NOMO-1 treated with DMSO at 0.1 percent for 48 hours (cell line): Measurements from ENCODE around the gene SLC1A5.
"Not testable (repeated sequence)": the region's sequence is repeated elsewhere in the genome, so short reads cannot be mapped to it uniquely, and the experiment has no call there.

Experiments
- DNase-seq: peaks from one replicate; lab custom pipeline; 2025; ENCODE audit not compliant: unreplicated experiment; lab: John Stamatoyannopoulos, UW

SLC1A5 gene

DNA sequence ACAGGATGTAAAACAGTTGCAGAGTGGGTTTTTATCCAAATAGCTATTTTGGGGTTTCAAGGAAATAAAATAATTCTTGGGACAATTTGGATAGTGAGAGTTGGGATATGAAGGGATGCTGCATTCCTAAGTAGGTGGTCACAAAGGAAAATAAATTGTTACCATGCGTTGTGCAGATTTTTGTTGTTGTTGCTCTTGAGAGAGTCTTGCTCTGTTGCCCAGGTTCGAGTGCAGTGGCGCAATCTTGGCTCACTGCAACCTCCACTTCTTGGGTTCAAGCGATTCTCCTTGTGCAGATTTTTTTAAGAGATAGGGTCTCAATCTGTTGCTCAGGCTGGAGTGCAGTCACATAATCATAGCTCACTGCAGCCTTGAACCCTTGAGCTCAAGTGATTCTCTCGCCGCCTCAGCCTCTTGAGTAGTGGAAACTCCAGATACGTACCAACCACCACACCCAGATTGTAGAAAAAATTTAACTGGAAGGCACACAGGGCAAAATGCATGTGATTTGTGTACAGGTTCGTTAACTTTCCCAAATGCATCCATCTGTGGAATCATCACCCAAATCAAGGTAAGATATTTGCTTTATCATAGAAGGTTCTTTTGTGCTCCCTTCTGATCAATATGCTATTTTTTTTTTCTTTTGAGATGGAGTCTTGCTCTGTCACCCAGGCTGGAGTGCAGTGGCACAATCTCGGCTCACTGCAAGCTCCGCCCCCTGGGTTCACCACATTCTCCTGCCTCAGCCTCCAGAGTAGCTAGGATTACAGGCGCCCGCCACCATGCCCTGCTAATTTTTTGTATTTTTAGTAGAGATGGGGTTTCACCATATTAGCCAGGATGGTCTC is 16.0 kb downstream of the SLC1A5 start:
- no peak for DNase-seq

DNA sequence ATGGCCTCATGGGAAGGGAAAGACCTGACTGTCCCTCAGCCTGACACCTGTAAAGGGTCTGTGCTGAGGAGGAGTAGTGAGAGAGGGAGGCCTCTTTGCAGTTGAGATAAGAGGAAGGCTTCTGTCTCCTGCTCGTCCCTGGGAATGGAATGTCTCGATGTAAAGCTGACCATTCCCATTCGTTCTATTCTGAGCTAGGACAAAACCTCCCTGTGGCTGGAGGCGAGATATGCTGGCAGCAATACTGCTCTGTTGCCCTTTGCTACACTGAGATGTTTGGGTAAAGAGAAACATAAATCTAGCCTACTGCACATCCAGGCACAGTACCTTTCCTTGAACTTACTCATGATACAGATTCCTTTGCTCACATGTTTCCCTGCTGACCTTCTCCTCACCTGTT is 19.6 kb downstream of the SLC1A5 start:
- DNase-seq, result not testable (repeated sequence)

GRCh38 chr19:46766569-46767317 is 21.7 kb downstream of the SLC1A5 start:
- DNase-seq, result peak; percentile 30

GRCh38 chr19:46764817-46765291 is 23.5 kb downstream of the SLC1A5 start:
- no peak for DNase-seq

GRCh38 chr19:46762245-46762890 is 26.0 kb downstream of the SLC1A5 start:
- no peak for DNase-seq

- no peak for DNase-seq
These were observed 27.0 kb downstream of the SLC1A5 start for GRCh38 chr19:46761418-46761831.

DNA sequence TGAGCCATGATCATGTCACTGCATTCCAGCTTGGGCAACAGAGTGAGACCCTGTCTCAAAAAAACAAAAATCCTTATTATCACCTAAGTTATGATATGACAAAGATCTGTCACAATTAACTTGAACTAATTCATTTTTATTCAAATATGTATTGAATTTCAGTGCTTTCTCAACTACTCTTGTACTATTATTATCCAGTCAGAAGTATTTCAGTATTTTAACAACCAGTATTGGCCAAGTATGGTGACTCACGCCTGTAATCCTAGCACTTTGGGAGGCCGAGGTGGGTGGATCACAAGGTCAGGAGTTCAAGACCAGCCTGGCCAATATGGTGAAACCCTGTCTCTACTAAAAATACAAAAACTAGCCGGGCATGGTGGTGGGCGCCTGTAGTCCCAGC is 27.5 kb downstream of the SLC1A5 start:
- DNase-seq, result not testable (repeated sequence)

DNA sequence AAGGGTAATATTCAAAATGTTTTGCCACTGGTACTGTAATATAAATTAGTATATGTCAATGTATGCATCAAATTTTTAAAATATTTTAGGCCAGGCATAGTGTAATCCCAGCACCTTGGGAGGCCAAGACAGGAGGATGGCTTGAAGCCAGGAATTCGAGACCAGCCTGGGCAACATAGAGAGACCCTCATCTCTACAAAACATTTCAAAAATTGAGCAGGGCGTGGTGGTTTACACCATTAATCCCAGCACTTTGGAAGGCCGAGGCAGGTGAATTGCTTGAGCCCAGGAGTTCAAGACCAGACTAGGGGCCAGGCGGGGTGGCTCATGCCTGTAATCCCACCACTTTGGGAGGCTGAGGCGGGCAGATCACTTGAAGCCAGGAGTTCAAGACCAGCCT is 28.0 kb downstream of the SLC1A5 start:
- no peak for DNase-seq

- DNase-seq, result no peak
These were observed 28.5 kb downstream of the SLC1A5 start for GRCh38 chr19:46759817-46760333.

DNA sequence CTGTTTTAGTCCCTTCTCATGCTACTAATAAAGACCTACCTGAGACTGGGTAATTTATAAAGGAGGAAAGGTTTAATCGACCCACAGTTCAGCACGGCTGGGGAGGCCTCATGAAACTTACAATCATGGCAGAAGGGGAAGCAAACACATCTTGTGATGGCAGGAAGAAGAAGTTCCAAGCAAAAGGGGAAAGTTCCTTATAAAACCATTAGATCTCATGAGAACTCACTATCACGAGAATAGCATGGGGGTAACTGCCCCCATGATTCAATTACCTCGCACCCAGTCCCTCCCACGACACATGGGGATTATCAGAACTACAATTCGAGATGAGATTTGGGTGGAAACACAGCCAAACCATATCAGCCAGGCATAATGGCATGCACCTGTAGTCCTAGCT is 29.2 kb downstream of the SLC1A5 start:
- no peak for DNase-seq

DNA sequence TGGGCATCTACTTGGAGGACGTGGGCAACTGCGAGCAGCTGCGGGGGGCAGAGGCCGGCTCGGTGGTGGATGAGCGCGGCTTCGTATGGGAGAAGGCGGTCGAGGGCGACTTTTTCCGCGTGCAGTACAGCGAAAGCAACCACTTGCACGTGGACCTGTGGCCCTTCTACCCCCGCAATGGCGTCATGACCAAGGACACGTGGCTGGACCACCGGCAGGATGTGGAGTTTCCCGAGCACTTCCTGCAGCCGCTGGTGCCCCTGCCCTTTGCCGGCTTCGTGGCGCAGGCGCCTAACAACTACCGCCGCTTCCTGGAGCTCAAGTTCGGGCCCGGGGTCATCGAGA is 31.9 kb downstream of the SLC1A5 start:
- DNase-seq, result no peak

- DNase-seq, result no peak
These were observed 32.4 kb downstream of the SLC1A5 start for GRCh38 chr19:46755853-46756543.

DNA sequence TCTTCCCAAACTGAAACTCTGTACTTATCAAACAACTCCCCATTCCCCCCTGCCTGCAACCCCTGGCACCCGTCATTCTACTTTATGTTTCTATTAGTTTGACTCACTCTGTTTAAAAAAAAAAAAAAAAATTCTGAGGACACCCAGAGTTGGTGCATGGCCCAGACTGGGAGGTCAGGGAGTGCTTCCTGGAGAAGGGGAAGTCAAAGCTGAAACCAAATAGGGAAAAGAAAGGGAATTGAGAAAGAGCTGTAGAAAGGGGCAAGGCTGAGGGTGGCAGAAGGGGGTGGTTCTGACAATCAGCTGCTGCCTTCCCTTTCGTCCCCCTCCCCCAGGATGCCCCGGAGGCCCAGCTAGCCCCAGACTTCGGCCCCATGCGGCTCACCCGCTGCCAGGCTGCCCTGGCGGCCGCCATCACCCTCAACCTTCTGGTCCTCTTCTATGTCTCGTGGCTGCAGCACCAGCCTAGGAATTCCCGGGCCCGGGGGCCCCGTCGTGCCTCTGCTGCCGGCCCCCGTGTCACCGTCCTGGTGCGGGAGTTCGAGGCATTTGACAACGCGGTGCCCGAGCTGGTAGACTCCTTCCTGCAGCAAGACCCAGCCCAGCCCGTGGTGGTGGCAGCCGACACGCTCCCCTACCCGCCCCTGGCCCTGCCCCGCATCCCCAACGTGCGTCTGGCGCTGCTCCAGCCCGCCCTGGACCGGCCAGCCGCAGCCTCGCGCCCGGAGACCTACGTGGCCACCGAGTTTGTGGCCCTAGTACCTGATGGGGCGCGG is 33.1 kb downstream of the SLC1A5 start:
- DNase-seq, result no peak

DNA sequence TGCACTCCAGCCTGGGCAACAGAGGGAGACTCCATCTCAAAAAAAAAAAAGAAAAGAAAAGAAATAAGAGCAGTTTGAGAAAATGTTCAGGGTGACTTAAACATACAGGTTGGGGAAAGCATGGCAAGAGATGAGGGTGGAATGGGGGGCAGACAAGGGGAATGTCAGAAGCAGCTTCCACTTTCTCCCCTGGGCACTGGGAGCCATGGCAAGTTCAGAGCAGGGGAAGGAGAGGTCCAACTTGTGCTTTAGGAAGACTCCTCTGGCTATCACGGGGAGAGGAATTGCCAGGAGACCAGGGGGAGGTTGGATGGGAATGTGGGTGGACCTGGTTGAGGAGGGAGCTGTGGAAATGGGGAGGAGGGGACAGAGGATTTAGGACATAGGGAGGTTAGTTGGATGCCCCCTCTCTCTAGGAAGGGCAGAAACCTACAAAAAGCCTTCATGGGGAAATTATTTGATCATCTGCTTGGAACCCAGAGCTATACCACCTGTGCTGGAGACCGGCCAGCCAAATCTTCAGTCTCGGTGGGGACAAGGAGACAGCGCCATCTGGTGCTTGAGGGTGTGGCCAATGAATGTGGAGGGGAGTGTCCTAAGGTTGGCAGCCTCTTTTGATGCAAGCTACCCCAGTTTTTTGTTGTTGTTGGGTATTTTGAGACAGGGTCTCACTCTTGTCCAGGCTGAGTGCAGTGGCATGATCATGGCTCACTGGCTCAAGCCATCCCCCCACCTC is 34.8 kb downstream of the SLC1A5 start:
- peak; percentile 54 for DNase-seq

DNA sequence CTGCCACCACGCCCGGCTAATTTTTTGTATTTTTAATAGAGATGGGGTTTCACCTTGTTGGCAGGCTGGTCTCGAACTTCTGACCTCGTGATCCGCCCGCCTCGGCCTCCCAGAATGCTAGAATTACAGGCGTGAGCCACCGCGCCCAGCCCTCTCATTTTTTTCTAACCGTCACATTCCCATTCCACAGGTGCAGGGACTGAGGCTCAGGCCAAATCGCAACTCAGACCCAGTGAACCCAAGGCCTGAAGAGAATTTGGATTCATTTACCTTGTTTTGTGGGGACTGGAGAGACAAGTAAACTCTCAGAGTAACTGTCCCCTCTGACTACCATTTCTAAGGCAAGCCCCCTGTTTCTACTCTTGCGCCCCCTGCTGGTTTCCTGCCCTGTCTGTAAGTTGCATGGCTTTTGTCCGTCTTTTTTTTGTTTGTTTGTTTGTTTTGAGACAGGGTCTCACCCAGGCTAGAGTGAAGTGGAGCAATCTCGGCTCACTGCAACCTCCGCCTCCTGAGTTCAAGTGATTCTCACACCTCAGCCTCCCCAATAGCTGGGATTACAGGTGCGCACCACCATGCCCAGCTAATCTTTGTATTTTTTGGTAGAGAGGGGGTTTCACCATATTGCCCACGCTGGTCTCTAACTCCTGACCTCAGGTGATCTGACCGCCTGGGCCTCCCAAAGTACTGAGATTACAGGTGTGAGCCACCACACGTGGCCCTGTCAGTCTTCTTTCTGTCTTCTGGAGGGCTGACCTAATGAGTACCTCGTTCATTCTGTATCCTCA is 39.9 kb downstream of the SLC1A5 start:
- DNase-seq, result peak; percentile 53

DNA sequence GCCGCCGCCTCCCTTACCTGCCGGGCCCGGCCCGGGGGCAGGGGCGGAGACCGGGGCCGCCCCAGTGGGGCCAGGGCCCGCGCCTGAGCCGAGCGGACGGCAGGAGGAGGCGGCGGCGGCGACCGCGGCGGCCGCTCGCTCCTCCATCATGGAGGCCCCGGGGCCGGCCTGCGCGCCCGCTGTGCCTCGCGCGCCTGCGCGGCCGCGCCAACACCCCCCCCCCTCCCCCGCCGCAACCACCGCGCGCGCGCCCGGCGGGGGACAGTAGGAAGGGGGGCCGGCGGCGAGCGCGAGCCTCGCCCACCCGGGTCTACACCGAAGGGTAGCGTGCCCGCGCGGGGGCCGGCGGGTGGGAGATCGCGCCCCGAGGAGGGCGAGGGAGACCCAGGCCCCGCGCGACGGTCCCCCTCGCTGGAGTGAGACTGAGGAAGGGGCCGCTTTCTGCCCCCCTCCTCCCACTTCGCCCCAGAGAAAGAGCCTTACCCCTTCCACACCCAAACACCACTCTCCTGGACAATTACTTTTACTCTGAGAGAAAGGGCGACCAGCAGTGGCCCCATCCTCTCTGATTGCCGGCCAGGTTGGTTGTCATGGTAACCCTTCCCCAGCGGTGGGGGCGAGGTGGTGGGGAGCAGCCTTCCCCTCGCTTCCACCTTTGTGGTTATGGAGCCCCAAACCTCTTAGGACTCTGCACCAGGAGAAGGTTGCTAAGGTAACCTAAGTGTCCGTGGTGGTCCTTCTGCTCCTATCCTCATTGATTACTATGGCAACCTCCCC is 41.9 kb downstream of the SLC1A5 start, which contains the start of gene STRN4:
TSS of gene STRN4 (minus strand) at position 170 of the 777 bp plus-strand sequence. CDS start at position 150, 20 bp downstream.
- DNase-seq, result no peak

DNA sequence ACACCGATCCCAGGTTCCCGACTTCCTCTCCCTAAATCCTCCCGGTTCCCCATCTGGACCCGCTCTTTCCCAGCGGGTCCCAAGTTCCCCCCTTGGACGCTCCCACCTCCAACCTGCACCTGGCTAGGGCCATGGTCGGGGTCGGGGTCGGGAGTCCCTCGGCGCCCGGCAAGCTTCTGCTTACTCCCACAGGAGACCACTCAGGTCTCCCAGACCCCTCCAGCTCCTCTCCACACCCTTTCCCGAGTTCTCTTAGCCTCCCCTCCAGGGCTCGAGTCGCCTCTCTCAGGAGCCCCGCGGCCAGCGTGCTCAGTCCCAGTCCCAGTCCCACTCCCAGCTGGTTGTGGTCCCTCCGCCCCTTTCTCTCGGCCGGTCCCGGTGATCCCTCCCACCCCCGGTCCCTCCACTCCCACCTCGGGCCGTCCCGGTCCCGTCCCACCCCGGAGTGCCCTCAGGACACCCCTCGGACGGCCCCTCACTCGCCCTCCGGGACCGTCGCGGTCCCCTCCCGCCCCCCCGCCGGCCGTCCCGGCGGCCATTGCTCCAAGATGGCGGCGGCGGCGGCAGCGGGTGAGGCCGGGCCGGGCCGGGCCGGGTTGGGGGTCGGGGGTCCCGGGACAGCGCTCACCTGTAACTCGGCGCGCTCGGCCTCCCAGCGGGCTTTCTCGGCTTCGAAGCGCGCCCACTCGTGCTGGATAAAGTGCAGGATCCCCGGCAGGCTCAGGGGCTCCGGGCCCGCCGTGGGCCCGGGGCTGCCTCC is 42.7 kb downstream of the SLC1A5 start, which contains the start of gene FKRP:
TSS of gene FKRP (plus strand) at position 537 of the 760 bp plus-strand sequence. CDS start 9,394 bp downstream, outside the sequence.
- no peak for DNase-seq
